ENCODE data around the gene FBXL15. TPM values are rescaled to one million over a fixed set of nuclear protein-coding genes. Genes with fewer than 3 reads are reported as not detected.
"Not testable (repeated sequence)": the region's sequence is repeated elsewhere in the genome, so short reads cannot be mapped to it uniquely, and the experiment has no call there.

FBXL15 gene
- total RNA-seq, 1 donor from 2014 or later = 15.1 TPM

GRCh38 chr10:102451105-102451969 lies 30.7 kb downstream of the FBXL15 start, which contains the start of gene C10orf95:
C10orf95 (minus strand) TSS chr10:102451543; CDS start chr10:102451093, 450 bp downstream.
- intact Hi-C loops (cut with micrococcal nuclease) = no loop called here

DNA sequence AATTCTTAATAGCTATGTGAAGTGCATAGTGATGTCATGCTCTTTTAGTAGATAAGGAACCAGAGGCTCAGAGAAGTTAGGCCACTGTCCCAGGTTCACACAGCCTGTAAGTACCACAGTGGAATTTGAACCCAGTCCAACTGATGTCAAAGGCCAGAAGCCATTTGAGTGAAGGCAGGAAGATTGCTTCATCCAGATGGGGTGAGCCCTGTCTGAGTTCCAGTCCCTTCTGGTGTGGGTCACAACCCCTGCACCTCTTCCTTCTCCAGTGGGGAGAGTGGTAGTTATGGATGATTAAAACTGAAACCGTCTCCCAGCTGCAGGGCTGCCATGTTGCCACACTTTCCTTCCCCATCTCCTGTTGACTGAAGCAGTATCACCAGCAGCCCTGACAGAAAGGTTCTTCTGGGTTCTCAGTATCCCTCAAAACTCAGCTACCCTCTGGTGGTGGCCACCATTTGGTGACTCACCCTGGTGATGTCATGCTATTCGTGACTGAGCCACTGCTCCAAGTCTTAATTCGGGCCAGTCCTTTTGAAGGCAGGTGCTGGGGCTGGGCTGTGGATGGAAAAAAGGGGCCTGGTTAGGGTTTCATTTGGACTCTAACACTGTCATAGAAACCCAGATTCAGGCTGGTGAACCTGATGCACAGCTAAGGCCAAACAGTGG lies 32.2 kb downstream of the FBXL15 start:
- intact Hi-C loops (cut with micrococcal nuclease) = loop anchor here (1.0 kb wide), 1 partner anchor 26 kb away; no protein-coding TSS in a partner anchor

DNA sequence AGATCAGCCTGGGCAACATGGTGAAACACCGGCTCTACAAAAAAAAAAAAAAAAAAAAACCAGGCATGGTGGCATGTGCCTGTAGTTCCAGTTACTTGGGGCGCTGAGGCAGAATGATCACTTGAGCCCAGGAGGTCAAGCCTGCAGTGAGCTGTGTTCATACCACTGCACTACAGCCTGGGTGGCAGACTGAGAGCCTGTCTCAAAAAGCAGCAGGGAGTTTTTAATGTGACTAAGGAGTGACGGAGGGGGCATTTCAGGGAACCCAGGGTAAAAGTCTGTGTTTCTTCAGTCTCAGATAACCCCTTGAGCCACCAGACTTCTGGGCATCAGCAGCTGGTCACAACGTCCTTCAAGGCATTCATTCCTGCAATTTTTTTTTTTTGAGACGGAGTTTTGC lies 32.9 kb downstream of the FBXL15 start:
- intact Hi-C loops (cut with micrococcal nuclease) = loop anchor here (1.0 kb wide), 1 partner anchor 26 kb away; no protein-coding TSS in a partner anchor

GRCh38 chr10:102454662-102455487 lies 34.2 kb downstream of the FBXL15 start:
- intact Hi-C loops (cut with micrococcal nuclease) = not testable (repeated sequence)

GRCh38 chr10:102455893-102456471 lies 35.3 kb downstream of the FBXL15 start:
- intact Hi-C loops (cut with micrococcal nuclease) = no loop called here

DNA sequence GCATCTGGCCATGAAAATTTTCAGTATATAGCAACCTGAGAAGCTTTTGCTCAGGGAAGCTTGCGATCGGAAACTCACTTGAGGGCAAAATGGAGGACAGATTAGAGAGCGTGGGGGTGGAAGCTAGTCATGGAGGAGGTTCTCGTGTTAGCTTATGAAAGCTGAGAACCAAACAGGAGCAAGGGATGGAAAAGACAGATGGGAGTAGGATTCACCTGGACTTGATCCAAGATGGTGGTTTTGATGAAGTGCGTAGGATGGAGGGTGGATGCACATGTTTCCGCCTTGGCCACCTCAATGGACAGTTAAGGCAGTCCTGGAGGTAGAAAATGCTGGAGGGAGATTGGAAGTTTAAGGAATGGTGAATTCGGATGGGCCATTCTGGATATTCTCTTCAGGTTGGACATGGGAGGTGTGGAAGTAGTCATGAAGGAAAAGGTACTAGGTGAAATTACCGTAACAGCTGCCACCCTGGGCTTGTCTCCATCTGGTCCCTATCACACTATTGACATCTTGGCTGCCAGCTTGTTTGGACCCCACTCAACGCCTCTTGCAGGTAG lies 37.0 kb downstream of the FBXL15 start:
- intact Hi-C loops (cut with micrococcal nuclease) = no loop called here

- intact Hi-C loops (cut with micrococcal nuclease) = no loop called here
These were observed 38.0 kb downstream of the FBXL15 start for GRCh38 chr10:102458656-102459055.

DNA sequence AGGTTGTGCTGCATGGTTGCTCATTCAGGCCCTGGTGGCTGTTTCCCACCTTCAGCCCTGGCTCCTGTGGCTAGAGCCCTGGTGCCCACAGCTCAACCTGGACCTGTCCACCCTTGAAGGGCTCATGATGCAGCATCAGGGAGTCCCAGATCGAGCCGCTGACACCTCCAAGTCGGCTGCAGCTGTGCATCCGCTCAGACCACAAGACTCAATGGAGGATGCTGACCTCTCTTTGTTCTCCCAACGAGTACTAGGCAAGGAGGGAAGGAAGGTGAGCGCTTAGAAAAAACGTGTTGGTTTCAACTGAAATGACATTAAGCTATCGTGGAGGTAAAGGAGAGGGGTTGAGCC lies 40.2 kb downstream of the FBXL15 start:
- intact Hi-C loops (cut with micrococcal nuclease) = loop anchor here (1.0 kb wide), 7 partner anchors 12 to 329 kb away; partner anchors contain the start of genes ACTR1A and CUEDC2

GRCh38 chr10:102461187-102462054 lies 40.8 kb downstream of the FBXL15 start:
- intact Hi-C loops (cut with micrococcal nuclease) = loop anchor here (1.0 kb wide), 7 partner anchors 12 to 329 kb away; partner anchors contain the start of genes ACTR1A and CUEDC2

DNA sequence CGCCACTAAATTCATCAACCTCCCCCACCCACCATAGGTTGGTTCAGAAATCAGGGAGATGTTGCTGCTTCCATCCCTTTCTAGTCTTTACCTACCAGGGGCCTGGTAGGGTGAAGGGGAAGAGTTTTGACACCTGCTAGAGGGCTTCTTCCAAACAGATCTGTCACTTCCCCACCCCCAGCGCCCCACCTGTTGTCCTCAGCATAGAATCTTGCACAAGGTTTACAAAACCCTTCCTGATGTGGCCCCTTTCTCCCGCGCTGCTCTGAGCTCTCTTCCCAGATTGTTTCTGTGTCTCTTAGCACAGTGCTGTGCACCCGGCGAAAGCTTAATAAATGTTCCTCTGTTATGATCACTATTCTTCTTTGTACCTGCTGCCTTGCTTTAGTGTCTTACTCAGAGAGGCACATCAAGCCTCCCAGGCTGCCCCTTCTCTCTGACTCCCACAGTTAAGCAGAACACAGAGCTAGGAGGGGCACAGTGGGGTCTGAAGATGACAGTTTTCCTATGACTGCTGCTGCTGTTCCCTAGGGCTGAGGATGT lies 41.9 kb downstream of the FBXL15 start:
- intact Hi-C loops (cut with micrococcal nuclease) = no loop called here

DNA sequence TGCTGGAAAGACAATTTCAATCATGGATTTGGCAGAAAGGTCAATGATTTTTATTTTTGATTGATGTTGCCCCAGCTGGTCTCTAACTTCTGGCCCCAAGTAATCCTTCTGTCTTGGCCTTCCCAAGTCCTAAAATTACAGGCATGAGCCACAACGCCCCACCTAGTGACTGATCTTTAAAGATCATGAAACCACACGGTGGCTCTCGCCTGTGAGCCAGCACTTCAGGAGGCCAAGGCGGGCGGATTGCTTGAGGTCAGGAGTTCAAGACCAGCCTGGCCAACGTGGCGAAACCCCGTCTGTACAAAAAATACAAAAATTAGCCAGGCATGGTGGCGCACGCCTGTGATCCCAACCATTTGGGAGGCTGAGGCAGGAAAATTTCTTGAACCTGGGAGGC lies 43.3 kb downstream of the FBXL15 start:
- intact Hi-C loops (cut with micrococcal nuclease) = no loop called here

DNA sequence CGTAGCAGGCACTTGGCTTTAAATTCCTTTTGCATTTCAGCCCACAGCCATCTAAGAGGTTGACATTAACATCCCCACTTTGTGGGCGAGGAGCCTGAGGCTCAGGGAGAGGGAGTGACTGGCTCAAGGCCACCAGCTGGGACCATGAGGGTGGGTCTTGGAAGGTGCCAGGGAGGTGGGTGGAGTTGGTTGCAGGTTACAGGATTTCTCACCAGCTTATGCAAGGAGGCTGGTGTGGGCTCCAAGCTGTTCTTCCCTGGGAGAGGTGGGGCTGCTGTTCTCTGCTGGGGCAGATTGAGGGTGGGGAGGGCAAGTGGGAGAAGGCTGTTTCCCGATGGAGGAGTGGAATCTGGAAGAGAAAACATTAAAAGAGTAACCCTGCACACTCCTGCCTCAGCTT lies 44.8 kb downstream of the FBXL15 start:
- intact Hi-C loops (cut with micrococcal nuclease) = no loop called here

- intact Hi-C loops (cut with micrococcal nuclease) = no loop called here
These were observed 46.7 kb downstream of the FBXL15 start for GRCh38 chr10:102467318-102467717.

DNA sequence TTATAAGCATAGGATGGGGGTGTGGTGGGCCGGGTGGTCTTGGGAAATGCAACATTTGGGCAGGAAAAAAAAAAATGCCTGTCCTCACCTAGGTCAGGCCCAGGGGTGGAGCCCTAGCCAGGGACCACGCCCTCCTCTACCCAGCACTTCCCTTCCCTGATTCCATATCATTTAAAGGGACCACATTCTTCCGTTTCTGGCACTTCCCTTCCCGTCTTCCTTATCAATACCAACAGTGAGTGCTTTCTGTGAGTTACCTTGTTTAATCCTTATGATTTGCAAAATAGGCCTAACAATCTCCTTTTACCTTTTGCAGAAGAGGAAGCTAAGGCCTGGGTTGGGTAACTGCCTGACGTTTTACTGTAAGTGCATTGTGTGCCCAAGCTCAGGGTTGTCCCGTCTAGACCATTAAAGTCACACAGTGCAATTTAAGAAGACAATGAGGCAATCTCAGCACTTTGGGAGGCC lies 47.4 kb downstream of the FBXL15 start:
- intact Hi-C loops (cut with micrococcal nuclease) = no loop called here

- intact Hi-C loops (cut with micrococcal nuclease) = no loop called here
These were observed 48.0 kb downstream of the FBXL15 start for GRCh38 chr10:102468683-102469082.

DNA sequence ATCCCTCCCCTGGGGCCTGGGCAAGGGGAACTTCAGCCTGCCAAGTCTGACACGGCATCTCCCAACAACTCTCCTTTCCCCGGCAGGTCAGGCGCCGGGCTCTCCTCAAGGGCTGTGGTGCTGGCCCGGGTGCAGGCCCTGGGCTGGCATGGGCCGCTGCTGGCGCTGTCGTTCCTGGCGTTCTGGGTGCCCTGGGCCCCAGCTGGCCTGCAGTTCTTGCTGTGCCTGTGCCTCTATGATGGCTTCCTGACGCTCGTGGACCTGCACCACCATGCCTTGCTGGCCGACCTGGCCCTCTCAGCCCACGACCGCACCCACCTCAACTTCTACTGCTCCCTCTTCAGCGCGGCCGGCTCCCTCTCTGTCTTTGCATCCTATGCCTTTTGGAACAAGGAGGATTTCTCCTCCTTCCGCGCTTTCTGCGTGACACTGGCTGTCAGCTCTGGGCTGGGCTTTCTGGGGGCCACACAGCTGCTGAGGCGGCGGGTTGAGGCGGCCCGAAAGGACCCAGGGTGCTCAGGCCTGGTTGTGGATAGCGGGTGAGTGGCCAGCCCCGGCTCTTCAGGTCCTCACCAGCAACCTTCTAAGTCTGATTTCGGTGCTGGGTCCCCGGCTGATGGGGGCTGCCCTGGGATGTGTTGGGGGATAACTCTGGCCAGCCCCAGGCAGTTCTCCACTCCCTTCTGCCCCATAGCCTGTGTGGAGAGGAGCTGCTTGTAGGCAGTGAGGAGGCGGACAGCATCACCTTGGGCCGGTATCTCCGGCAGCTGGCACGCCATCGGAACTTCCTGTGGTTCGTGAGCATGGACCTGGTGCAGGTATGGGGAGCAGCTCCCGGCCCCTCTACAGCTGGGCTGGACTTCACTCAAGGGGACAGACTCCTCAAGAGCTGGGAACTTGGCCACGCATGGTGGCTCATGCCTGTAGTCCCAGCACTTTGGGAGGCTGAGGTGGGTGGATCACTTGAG lies 50.2 kb downstream of the FBXL15 start:
- intact Hi-C loops (cut with micrococcal nuclease) = no loop called here
